Progenitor cell of endocrine pancreas (in vitro differentiated cells): ENCODE data around the gene DDX25. TPM values are rescaled to one million over a fixed set of nuclear protein-coding genes. Genes with fewer than 3 reads are reported as not detected.
A peak's percentile ranks its signal among the peaks of the same experiment; 100 is the strongest.

Experiments
- DNase-seq: peaks from one replicate; pipeline ENCODE4 v3.0.0; 2021; ENCODE audit warnings: low spot score; ENCODE audit not compliant: unreplicated experiment
- H3K27ac Mint-ChIP-seq: 2 replicates; pipeline ENCODE4 v1.8.0; 2021; ENCODE audit warnings: mild to moderate bottlenecking, moderate library complexity, mixed read lengths
- H3K27me3 Mint-ChIP-seq: 2 replicates; pipeline ENCODE4 v1.8.0; 2021; ENCODE audit warnings: mixed read lengths
- H3K36me3 Mint-ChIP-seq: 2 replicates; pipeline ENCODE4 v1.8.0; 2022; ENCODE audit warnings: mixed read lengths; ENCODE audit not compliant: insufficient read depth
- H3K4me1 Mint-ChIP-seq: 2 replicates; pipeline ENCODE4 v1.8.0; 2021; ENCODE audit warnings: low read depth, mixed read lengths
- H3K4me3 Mint-ChIP-seq: 2 replicates; pipeline ENCODE4 v1.8.0; 2021; ENCODE audit warnings: low read depth, mild to moderate bottlenecking, moderate library complexity, mixed read lengths
- H3K9me3 Mint-ChIP-seq: 2 replicates; pipeline ENCODE4 v1.8.0; 2021; ENCODE audit warnings: low read depth, mixed read lengths
- total RNA-seq: library from RNA; stranded (reverse); gene quantifications from 2 replicates; pipeline ENCODE4 v1.2.1, GENCODE V29; 2021
- TF ChIP-seq, protein P1 (sequence below): fragments of 200-600 bp; sonication (generic); IDR thresholded peaks from one replicate; pipeline ENCODE4 v1.5.0; 2021; ENCODE audit warnings: antibody characterized with exemption, mild to moderate bottlenecking; ENCODE audit not compliant: unreplicated experiment

The DDX25 gene
- total RNA-seq, 1 donor from 2014 or later, result 3.8 TPM

GRCh38 chr11:125946712-125947418 lies 42.6 kb downstream of the DDX25 start:
- Mint-ChIP-seq H3K4me3 (no peak overlapping the region), H3K9me3 (no peaks in the 10 kb centered on the region), H3K27me3 (peaks cover 8% of the 10 kb centered on the region), H3K27ac (no peak overlapping the region), H3K4me1 (peaks cover 7% of the 10 kb centered on the region), H3K36me3 (no peaks in the 10 kb centered on the region)
- TF ChIP-seq, protein P1, sequence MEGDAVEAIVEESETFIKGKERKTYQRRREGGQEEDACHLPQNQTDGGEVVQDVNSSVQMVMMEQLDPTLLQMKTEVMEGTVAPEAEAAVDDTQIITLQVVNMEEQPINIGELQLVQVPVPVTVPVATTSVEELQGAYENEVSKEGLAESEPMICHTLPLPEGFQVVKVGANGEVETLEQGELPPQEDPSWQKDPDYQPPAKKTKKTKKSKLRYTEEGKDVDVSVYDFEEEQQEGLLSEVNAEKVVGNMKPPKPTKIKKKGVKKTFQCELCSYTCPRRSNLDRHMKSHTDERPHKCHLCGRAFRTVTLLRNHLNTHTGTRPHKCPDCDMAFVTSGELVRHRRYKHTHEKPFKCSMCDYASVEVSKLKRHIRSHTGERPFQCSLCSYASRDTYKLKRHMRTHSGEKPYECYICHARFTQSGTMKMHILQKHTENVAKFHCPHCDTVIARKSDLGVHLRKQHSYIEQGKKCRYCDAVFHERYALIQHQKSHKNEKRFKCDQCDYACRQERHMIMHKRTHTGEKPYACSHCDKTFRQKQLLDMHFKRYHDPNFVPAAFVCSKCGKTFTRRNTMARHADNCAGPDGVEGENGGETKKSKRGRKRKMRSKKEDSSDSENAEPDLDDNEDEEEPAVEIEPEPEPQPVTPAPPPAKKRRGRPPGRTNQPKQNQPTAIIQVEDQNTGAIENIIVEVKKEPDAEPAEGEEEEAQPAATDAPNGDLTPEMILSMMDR, result no peak
- no peak for DNase-seq

- H3K4me3 Mint-ChIP-seq, result no peak overlapping the region
- H3K36me3 Mint-ChIP-seq, result no peaks in the 10 kb centered on the region
- H3K9me3 Mint-ChIP-seq, result no peaks in the 10 kb centered on the region
- no peak for DNase-seq
- H3K27ac Mint-ChIP-seq, result no peak overlapping the region
- TF ChIP-seq, protein P1, result no peak
- peaks cover 9% of the 10 kb centered on the region for H3K4me1 Mint-ChIP-seq
- peaks cover 5% of the 10 kb centered on the region for H3K27me3 Mint-ChIP-seq
These were observed 43.3 kb downstream of the DDX25 start for GRCh38 chr11:125947419-125948277.

GRCh38 chr11:125948278-125949051 lies 44.2 kb downstream of the DDX25 start:
- Mint-ChIP-seq H3K4me1 (peaks cover 13% of the 10 kb centered on the region), H3K36me3 (no peaks in the 10 kb centered on the region), H3K27ac (no peak overlapping the region), H3K4me3 (no peak overlapping the region), H3K9me3 (no peaks in the 10 kb centered on the region), H3K27me3 (peaks cover 5% of the 10 kb centered on the region)
- TF ChIP-seq, protein P1, result no peak
- DNase-seq, result no peak

- H3K4me1 Mint-ChIP-seq, result peaks cover 13% of the 10 kb centered on the region
- H3K36me3 Mint-ChIP-seq, result no peaks in the 10 kb centered on the region
- H3K9me3 Mint-ChIP-seq, result no peaks in the 10 kb centered on the region
- peak overlapping the region; percentile 9 for H3K27ac Mint-ChIP-seq
- no peaks in the 10 kb centered on the region for H3K27me3 Mint-ChIP-seq
- no peak for DNase-seq
- TF ChIP-seq, protein P1, result no peak
- no peak overlapping the region for H3K4me3 Mint-ChIP-seq
These were observed 45.2 kb downstream of the DDX25 start for GRCh38 chr11:125949271-125950177.
